Adrenal gland (tissue), 5 donors: ENCODE results near the gene ARAP2.

Experiments used
- POLR2A ChIP-seq, 2 donors: fragments of 450-650 bp; IDR thresholded peaks; one replicate each; pipeline ENCODE4 v1.6.1; 2017; ENCODE audit warnings: antibody characterized with exemption in 2 of 2, mild to moderate bottlenecking in 2 of 2, moderate library complexity in 1 of 2
- TF ChIP-seq, protein P1 (sequence below), 6 experiments: fragments of 450-650 bp in 4 of 6; fragments of 200-600 bp in 2 of 6; sonication (generic) in 1 of 6; IDR thresholded peaks; 1 replicate in 5 of 6; 2 replicates in 1 of 6; pipeline versions ENCODE4 v1.5.1 to v1.8.0; 2016 to 2021; ENCODE audit warnings: antibody characterized with exemption in 6 of 6, mild to moderate bottlenecking in 2 of 6, moderate library complexity in 1 of 6
- donor health status: DM: no; HTN: no; CAD: no.

DNA sequence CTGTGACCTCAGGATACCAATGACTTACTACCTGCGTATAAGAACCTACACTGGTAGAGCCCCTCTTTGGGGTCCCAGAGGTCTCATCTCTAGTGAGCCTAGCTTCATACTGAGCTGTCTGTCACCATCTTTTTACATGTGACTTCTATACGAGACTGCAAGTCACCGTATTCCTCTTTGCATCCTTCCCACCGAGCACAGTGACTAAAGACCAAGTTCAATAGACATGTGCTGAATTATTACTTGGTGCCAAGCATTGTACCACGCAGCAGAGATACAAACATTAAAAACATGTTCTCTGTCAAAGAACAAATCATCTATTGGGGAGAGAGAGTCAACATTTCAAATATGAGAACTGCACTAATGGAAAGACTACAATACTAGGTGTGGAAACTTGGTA lies 16.4 kb downstream of the ARAP2 start:
- TF ChIP-seq POLR2A (IDR thresholded peaks at IDR 0.05), result no peak
- TF ChIP-seq, protein P1, sequence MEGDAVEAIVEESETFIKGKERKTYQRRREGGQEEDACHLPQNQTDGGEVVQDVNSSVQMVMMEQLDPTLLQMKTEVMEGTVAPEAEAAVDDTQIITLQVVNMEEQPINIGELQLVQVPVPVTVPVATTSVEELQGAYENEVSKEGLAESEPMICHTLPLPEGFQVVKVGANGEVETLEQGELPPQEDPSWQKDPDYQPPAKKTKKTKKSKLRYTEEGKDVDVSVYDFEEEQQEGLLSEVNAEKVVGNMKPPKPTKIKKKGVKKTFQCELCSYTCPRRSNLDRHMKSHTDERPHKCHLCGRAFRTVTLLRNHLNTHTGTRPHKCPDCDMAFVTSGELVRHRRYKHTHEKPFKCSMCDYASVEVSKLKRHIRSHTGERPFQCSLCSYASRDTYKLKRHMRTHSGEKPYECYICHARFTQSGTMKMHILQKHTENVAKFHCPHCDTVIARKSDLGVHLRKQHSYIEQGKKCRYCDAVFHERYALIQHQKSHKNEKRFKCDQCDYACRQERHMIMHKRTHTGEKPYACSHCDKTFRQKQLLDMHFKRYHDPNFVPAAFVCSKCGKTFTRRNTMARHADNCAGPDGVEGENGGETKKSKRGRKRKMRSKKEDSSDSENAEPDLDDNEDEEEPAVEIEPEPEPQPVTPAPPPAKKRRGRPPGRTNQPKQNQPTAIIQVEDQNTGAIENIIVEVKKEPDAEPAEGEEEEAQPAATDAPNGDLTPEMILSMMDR (IDR thresholded peaks at IDR 0.05), result no peak
